Measurements from ENCODE around the gene NUP210L. TPM values are rescaled to one million over a fixed set of nuclear protein-coding genes. Genes with fewer than 3 reads are reported as not detected.

Gene NUP210L
- total RNA-seq, 4 donors from 2014 or later: under 0.01 to 0.30 (median 0.21) TPM; not detected in 1

DNA sequence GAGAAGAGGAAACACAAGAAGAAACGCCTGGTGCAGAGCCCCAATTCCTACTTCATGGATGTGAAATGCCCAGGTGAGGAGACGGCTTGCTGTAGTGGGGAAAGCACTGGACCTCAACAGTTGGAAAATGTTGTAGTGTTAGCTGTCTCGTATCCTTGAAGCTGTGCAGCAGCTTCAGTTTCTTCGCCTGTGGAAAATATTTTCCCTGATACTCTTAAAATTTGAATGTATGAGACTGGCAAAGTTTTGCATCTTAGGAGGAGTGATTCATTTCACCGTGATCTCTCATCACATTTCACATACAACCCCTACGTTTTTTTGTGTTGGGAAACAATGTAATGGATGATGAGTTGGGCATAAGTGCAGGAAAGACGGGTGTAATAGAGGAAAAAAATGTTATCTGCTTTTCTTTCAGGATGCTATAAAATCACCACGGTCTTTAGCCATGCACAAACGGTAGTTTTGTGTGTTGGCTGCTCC lies 163.7 kb downstream of the NUP210L start:
- WGBS, 2 donors: 14 to 20% methylated on average over 9 of the region's 9 CpGs
- TF ChIP-seq EP300 (IDR thresholded peaks at IDR 0.05) (no peak), POLR2A (IDR thresholded peaks at IDR 0.05) (no peak)
- TF ChIP-seq, protein P1, sequence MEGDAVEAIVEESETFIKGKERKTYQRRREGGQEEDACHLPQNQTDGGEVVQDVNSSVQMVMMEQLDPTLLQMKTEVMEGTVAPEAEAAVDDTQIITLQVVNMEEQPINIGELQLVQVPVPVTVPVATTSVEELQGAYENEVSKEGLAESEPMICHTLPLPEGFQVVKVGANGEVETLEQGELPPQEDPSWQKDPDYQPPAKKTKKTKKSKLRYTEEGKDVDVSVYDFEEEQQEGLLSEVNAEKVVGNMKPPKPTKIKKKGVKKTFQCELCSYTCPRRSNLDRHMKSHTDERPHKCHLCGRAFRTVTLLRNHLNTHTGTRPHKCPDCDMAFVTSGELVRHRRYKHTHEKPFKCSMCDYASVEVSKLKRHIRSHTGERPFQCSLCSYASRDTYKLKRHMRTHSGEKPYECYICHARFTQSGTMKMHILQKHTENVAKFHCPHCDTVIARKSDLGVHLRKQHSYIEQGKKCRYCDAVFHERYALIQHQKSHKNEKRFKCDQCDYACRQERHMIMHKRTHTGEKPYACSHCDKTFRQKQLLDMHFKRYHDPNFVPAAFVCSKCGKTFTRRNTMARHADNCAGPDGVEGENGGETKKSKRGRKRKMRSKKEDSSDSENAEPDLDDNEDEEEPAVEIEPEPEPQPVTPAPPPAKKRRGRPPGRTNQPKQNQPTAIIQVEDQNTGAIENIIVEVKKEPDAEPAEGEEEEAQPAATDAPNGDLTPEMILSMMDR (IDR thresholded peaks at IDR 0.05): no peak

DNA sequence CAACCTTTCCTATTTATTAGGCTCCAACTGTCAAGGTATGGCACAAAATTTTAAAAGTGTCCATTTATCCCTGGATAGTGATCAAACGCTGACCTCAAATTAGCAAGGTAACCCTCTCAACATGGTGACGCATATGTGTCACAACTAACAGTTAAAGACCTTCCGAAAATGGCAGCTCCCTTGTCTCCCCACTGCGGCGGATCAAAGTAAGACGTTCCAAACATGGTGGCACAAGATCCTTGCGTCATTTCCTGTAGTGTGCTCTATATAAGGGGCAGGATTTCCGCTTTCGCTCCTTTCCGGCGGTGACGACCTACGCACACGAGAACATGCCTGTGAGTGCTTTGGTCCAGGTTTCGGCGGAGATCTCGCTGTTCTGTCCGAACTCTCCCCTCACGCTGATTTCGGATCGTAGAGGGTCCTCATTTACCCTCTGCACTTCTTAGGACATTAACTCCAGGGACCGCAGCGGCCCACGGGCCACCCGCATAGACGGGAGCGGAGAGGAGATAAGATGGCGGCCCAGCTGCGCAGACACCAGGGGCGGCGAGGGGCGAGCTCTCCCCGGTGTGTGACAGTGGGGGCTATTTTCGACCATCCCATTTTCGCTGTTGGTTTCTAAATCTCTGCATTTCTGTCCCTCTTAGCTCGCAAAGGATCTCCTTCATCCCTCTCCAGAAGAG lies 164.3 kb downstream of the NUP210L start, which contains the start of gene RPS27:
RPS27 (plus strand) TSS at position 295 of the 683 bp plus-strand sequence; CDS start at position 330, 35 bp downstream.
- 1% methylated on average over 23 to 33 of the region's 36 CpGs for WGBS, 2 donors
- no peaks in the 10 kb centered on the region for H3K9me3 ChIP-seq

More for the DNA sequence above, 163.7 kb downstream of the NUP210L start:
- Histone ChIP-seq H3K36me3 (peaks cover 0 to 46% (median 3%) of the 10 kb centered on the region in 3 donors), H3K4me3 (peak overlapping the region; percentile 75 to 90 (median 82)), H3K4me1 (peaks cover 0 to 43% (median 20%) of the 10 kb centered on the region in 4 donors), H3K27me3 (no peaks in the 10 kb centered on the region), H3K27ac (peak overlapping the region; percentile 93 to 98 (median 96)), H3K9me3 (no peaks in the 10 kb centered on the region)
- no peak for DNase-seq (ENCODE audit: low spot score in 2 of 2)

DNA sequence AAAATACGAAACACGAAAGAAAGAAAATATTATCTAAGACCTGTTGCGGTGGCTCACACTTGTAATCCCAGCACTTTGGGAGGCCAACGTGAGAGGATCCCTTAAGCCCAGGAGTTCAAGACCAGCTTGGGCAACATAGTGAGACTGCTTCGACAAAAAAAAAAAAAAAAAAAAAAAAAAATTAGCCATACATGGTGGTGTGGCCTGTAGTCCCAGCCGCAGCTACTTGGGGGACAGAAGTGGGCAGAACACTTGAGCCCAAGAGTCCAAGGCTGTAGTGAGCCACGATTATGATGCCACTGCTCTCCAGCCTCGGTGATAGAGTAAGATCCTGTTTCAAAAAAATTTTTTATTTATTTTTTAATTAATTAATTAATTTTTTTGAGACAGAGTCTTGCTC lies 167.3 kb downstream of the NUP210L start:
- H3K27ac ChIP-seq: peak overlapping the region in 2 of 4 donors; percentile 93
- peaks cover 0 to 48% (median 19%) of the 10 kb centered on the region in 4 donors for H3K4me1 ChIP-seq
- no peaks in the 10 kb centered on the region for H3K27me3 ChIP-seq
- TF ChIP-seq EP300 (IDR thresholded peaks at IDR 0.05): no peak
- no peak overlapping the region for H3K4me3 ChIP-seq
- H3K9me3 ChIP-seq: no peaks in the 10 kb centered on the region
- peaks cover 0 to 25% (median 0%) of the 10 kb centered on the region in 3 donors for H3K36me3 ChIP-seq
- DNase-seq (ENCODE audit: low spot score in 2 of 2): no peak
- WGBS, 2 donors: 84% methylated on average over 8 of the region's 8 CpGs

More for the DNA sequence above, 164.3 kb downstream of the NUP210L start, which contains the start of gene RPS27:
- no peaks in the 10 kb centered on the region for H3K27me3 ChIP-seq
- TF ChIP-seq, protein P1 (IDR thresholded peaks at IDR 0.05): peak in 1 of 5 experiments; percentile 45
- TF ChIP-seq POLR2A (IDR thresholded peaks at IDR 0.05) (peak; percentile 97 to 98), EP300 (IDR thresholded peaks at IDR 0.05) (peak; percentile 92 to 100)
- peak; percentile 79 to 92 for DNase-seq (ENCODE audit: low spot score in 2 of 2)
- peaks cover 0 to 40% (median 3%) of the 10 kb centered on the region in 3 donors for H3K36me3 ChIP-seq
- H3K27ac ChIP-seq: peak within 1 kb of the TSS; percentile 93 to 98 (median 96)
- H3K4me3 ChIP-seq: peak within 1 kb of the TSS; percentile 75 to 90 (median 82)
- peaks cover 0 to 43% (median 20%) of the 10 kb centered on the region in 4 donors for H3K4me1 ChIP-seq

GRCh38 chr1:153985941-153986761 lies 168.7 kb downstream of the NUP210L start, which contains the start of gene RAB13:
Gene RAB13, minus strand, starts transcription at chr1:153986339. Its CDS starts 103 bp downstream, at chr1:153986236.
- 0 to 3% methylated on average over 26 to 32 of the region's 32 CpGs for WGBS, 2 donors
- Histone ChIP-seq H3K27ac (peak within 1 kb of the TSS; percentile 80 to 93 (median 89)), H3K36me3 (peaks cover 0 to 29% (median 0%) of the 10 kb centered on the region in 3 donors), H3K9me3 (no peaks in the 10 kb centered on the region), H3K4me1 (peaks cover 0 to 37% (median 8%) of the 10 kb centered on the region in 4 donors), H3K4me3 (peak within 1 kb of the TSS; percentile 40 to 70 (median 47)), H3K27me3 (no peaks in the 10 kb centered on the region)
- TF ChIP-seq POLR2A (IDR thresholded peaks at IDR 0.05): peak in 1 of 2 donors; percentile 32
- TF ChIP-seq EP300 (IDR thresholded peaks at IDR 0.05): peak in 1 of 2 donors; percentile 57
- TF ChIP-seq, protein P1 (IDR thresholded peaks at IDR 0.05): no peak
- peak; percentile 76 to 78 for DNase-seq (ENCODE audit: low spot score in 2 of 2)

GRCh38 chr1:153985341-153985912 lies 169.4 kb downstream of the NUP210L start:
- Histone ChIP-seq H3K27me3 (no peaks in the 10 kb centered on the region), H3K36me3 (peaks cover 0 to 37% (median 0%) of the 10 kb centered on the region in 3 donors), H3K9me3 (no peaks in the 10 kb centered on the region), H3K4me1 (peaks cover 0 to 37% (median 7%) of the 10 kb centered on the region in 4 donors), H3K4me3 (peak overlapping the region; percentile 40 to 70 (median 47)), H3K27ac (peak overlapping the region; percentile 80 to 93 (median 89))
- TF ChIP-seq, protein P1 (IDR thresholded peaks at IDR 0.05): no peak
- TF ChIP-seq EP300 (IDR thresholded peaks at IDR 0.05) (peak in 1 of 2 donors; percentile 70), POLR2A (IDR thresholded peaks at IDR 0.05) (no peak)
- peak in 1 of 2 donors; percentile 61 for DNase-seq (ENCODE audit: low spot score in 2 of 2)
- WGBS, 2 donors: 6 to 8% methylated on average over 7 of the region's 7 CpGs

Data from tibial nerve (tissue), 4 donors.